Measurements from ENCODE around the gene CEP112. TPM values are rescaled to one million over a fixed set of nuclear protein-coding genes. Genes with fewer than 3 reads are reported as not detected.

Gene CEP112
- total RNA-seq, 1 donor from 2014 or later: 3.8 TPM

DNA sequence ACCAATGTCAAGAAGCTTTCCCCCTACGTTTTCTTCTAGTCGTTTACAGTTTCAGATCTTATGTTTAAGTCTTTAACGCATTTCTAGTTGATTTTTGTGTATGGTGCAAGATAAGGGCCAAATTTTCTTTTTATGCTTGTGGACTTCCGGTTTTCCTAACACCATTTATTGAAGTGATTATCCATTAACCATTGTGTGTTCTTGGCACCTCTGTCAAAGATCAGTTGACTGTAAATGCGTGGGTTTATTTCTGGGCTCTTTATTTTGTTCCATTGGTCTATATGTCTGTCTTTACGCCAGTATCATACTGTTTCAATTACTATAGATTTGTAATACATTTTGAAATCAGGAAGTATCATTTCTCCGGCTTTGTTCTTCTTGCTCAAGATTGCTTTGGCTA lies 49.5 kb downstream of the CEP112 start:
- DNase-seq: no peak
- H3K4me1 Mint-ChIP-seq: peaks cover 23% of the 10 kb centered on the region
- ChIA-PET CTCF (interaction anchor here (1.1 kb wide), 1 partner anchor 15 kb away, joined by 3 read pairs; no protein-coding TSS in a partner anchor), POLR2A (no interaction called here)
- H3K4me3 Mint-ChIP-seq: no peak overlapping the region
- peaks cover 8% of the 10 kb centered on the region for H3K9me3 Mint-ChIP-seq
- no peak overlapping the region for H3K27ac Mint-ChIP-seq
- no peaks in the 10 kb centered on the region for H3K27me3 Mint-ChIP-seq
- no peak for ATAC-seq (ENCODE audit: low read depth)
- TF ChIP-seq, protein P1, sequence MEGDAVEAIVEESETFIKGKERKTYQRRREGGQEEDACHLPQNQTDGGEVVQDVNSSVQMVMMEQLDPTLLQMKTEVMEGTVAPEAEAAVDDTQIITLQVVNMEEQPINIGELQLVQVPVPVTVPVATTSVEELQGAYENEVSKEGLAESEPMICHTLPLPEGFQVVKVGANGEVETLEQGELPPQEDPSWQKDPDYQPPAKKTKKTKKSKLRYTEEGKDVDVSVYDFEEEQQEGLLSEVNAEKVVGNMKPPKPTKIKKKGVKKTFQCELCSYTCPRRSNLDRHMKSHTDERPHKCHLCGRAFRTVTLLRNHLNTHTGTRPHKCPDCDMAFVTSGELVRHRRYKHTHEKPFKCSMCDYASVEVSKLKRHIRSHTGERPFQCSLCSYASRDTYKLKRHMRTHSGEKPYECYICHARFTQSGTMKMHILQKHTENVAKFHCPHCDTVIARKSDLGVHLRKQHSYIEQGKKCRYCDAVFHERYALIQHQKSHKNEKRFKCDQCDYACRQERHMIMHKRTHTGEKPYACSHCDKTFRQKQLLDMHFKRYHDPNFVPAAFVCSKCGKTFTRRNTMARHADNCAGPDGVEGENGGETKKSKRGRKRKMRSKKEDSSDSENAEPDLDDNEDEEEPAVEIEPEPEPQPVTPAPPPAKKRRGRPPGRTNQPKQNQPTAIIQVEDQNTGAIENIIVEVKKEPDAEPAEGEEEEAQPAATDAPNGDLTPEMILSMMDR (IDR thresholded peaks at IDR 0.05): no peak
- intact Hi-C loops (cut with micrococcal nuclease): no loop called here
- H3K36me3 Mint-ChIP-seq (ENCODE audit: low read depth): peaks cover 3% of the 10 kb centered on the region

DNA sequence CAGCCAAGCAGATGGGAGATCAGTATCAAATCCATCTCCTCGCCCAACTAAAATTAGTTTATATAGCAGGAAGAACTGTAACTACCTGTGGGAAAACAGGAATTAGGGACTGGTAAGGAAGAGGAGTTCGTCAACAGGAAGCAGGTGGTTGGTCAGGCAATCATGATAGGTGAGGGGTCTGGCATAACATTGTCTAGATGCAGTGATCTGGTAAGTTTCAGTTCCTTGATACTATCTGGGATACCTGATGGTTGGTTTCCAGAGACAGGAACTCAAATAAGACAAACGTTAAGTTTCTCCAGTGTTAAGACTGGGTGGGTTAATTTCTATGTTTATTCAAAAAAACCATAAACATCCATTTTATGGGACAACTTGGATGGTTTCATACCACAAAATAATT lies 53.8 kb downstream of the CEP112 start:
- TF ChIP-seq, protein P1 (IDR thresholded peaks at IDR 0.05): no peak
- peak overlapping the region; percentile 2 for H3K4me3 Mint-ChIP-seq
- peaks cover 3% of the 10 kb centered on the region for H3K36me3 Mint-ChIP-seq (ENCODE audit: low read depth)
- intact Hi-C loops (cut with micrococcal nuclease): no loop called here
- no peaks in the 10 kb centered on the region for H3K27me3 Mint-ChIP-seq
- H3K9me3 Mint-ChIP-seq: peaks cover 20% of the 10 kb centered on the region
- peaks cover 30% of the 10 kb centered on the region for H3K4me1 Mint-ChIP-seq
- ChIA-PET POLR2A (no interaction called here), CTCF (no interaction called here)
- DNase-seq (no peak), ATAC-seq (ENCODE audit: low read depth) (no peak)
- peak overlapping the region; percentile 65 for H3K27ac Mint-ChIP-seq

DNA sequence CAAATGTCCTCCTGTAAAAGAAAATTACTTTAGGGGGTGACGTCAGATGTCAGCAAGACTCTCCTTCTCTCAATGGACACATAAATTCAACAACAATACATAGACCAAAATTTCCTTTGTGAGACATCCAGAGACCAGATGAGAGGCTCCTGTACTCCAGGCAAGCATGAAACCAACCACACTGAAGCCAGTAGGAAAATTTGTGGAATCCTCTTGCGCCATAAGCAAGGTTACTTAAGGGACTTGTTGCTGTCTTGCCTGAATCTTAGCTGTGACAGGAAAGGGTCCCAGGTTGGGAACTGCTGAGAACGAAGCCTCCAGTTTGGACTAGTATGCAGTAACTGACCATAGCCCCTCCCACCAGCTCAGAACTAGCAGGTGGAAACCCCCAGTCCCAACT lies 56.0 kb downstream of the CEP112 start:
- CTCF ChIA-PET: no interaction called here
- DNase-seq (no peak), ATAC-seq (ENCODE audit: low read depth) (no peak)
- Mint-ChIP-seq H3K4me1 (peaks cover 26% of the 10 kb centered on the region), H3K9me3 (peaks cover 20% of the 10 kb centered on the region), H3K27me3 (no peaks in the 10 kb centered on the region), H3K27ac (no peak overlapping the region), H3K36me3 (ENCODE audit: low read depth) (peaks cover 3% of the 10 kb centered on the region), H3K4me3 (no peak overlapping the region)
- intact Hi-C loops (cut with micrococcal nuclease): no loop called here
- POLR2A ChIA-PET: interaction anchor here (0.6 kb wide), 1 partner anchor 965 kb away, joined by 4 read pairs; no protein-coding TSS in a partner anchor
- TF ChIP-seq, protein P1 (IDR thresholded peaks at IDR 0.05): no peak

DNA sequence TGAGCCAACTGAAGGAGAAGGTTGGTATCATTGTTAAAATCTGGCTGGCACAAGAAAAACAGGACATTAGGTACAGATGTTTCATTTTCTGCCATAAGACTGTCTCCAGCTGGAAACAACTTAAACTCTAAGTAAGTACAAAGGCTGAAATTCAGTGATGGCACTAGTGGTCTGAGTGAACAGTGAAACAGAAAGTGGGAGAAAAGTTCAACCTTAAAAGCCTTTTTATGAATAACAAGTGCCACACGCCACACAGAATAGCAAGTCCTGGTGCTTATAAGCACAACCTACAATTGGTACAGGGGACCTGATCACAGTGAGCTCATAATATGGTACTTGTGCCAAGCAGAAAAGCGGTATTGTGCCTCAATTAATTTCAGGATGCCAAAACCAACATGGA lies 56.7 kb downstream of the CEP112 start:
- peaks cover 26% of the 10 kb centered on the region for H3K4me1 Mint-ChIP-seq
- no peak overlapping the region for H3K27ac Mint-ChIP-seq
- CTCF ChIA-PET: no interaction called here
- DNase-seq (no peak), ATAC-seq (ENCODE audit: low read depth) (no peak)
- TF ChIP-seq, protein P1 (IDR thresholded peaks at IDR 0.05): no peak
- intact Hi-C loops (cut with micrococcal nuclease): no loop called here
- POLR2A ChIA-PET: no interaction called here
- H3K4me3 Mint-ChIP-seq: no peak overlapping the region
- H3K9me3 Mint-ChIP-seq: peaks cover 20% of the 10 kb centered on the region
- H3K27me3 Mint-ChIP-seq: no peaks in the 10 kb centered on the region
- peaks cover 3% of the 10 kb centered on the region for H3K36me3 Mint-ChIP-seq (ENCODE audit: low read depth)

DNA sequence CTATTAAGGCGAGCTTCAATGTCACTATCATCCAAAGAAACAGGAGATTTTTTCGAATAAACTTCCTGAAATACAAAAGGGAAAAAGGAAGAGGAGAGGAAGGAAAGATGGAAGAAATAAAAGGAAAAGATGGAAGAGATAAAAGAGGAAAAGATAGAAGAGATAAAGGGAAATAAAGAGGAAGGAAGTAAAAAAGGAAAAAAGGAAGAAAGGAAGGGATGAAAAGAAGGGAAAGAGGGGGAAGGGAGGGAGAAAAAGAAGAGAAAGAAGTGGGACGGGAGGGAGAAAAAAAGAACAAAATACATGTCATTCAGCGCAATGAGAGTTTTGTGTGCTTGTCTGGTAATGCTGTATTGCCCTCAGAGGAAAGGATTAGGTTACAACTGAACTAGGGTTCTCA lies 62.2 kb downstream of the CEP112 start:
- no peak for ATAC-seq (ENCODE audit: low read depth)
- ChIA-PET POLR2A (no interaction called here), CTCF (no interaction called here)

More for the DNA sequence above, 62.2 kb downstream of the CEP112 start:
- DNase-seq: no peak
- H3K9me3 Mint-ChIP-seq: peaks cover under 1% of the 10 kb centered on the region
- no peaks in the 10 kb centered on the region for H3K36me3 Mint-ChIP-seq (ENCODE audit: low read depth)
- H3K4me3 Mint-ChIP-seq: no peak overlapping the region
- H3K27ac Mint-ChIP-seq: no peak overlapping the region
- H3K27me3 Mint-ChIP-seq: no peaks in the 10 kb centered on the region
- intact Hi-C loops (cut with micrococcal nuclease): no loop called here
- TF ChIP-seq, protein P1 (IDR thresholded peaks at IDR 0.05): no peak
- H3K4me1 Mint-ChIP-seq: no peaks in the 10 kb centered on the region

Measured in activated B cell treated with CpG ODN at 0.5 μM for 24 hours (primary cell).